ENCODE measurements around the gene OR7C1.
"Not testable (repeated sequence)": the region's sequence is repeated elsewhere in the genome, so short reads cannot be mapped to it uniquely, and the experiment has no call there.

The OR7C1 gene

DNA sequence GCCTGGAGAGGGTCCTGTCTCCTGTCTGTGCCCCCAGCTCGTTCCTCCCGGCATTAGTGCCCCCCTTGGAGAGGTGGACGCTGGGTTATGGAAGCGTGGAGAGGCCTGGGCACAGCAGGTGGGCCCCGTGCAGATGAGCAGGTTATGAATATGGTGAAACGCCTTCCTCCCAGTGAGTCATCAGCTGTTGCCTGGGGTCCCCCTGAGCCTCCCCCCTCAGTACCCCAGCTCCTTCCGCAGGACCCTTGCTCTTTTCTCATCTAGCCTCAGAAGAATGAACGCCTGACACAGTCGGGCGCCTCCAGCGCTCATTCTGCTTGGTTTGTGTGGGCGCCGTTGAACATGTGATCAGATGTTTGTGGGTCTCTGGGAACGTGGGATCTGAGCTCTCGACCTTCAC is 69.1 kb downstream of the OR7C1 start:
- not testable (repeated sequence) for H3K79me2 ChIP-seq (ENCODE audit: control insufficient read depth, insufficient read depth, low read length, unreplicated experiment); H3K4me3 ChIP-seq (ENCODE audit: low read depth, low read length); H3K4me1 ChIP-seq (ENCODE audit: control insufficient read depth, insufficient read depth, low read length, unreplicated experiment); H3K36me3 ChIP-seq (ENCODE audit: insufficient read depth, low read length); H3K27me3 ChIP-seq (ENCODE audit: insufficient read depth, low read length); H2AFZ ChIP-seq (ENCODE audit: low read length, unreplicated experiment); H3K27ac ChIP-seq (ENCODE audit: low read depth, low read length)

DNA sequence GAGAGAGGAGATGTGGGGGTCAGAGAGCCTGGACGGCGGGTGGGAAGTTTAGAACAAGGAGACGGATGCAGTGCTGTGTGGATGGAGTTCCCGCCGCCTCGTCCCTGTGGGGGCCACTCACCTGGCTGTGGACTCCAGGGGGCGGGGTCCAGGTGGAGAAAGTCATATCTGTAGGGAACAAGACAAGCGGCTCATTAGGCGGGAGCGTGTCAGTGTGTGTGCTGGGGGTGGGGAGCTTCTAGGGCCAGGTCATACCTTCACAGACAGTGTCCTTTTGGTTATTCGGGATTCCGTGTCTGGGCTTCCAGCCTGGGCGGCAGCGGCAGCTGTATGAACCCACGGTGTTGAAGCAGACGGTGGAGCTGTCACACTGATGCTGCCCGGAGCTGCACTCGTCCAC is 69.6 kb downstream of the OR7C1 start:
- H3K4me3 ChIP-seq (ENCODE audit: low read depth, low read length); H2AFZ ChIP-seq (ENCODE audit: low read length, unreplicated experiment); H3K79me2 ChIP-seq (ENCODE audit: control insufficient read depth, insufficient read depth, low read length, unreplicated experiment); H3K27ac ChIP-seq (ENCODE audit: low read depth, low read length); H3K4me1 ChIP-seq (ENCODE audit: control insufficient read depth, insufficient read depth, low read length, unreplicated experiment); H3K36me3 ChIP-seq (ENCODE audit: insufficient read depth, low read length); H3K27me3 ChIP-seq (ENCODE audit: insufficient read depth, low read length): not testable (repeated sequence)

DNA sequence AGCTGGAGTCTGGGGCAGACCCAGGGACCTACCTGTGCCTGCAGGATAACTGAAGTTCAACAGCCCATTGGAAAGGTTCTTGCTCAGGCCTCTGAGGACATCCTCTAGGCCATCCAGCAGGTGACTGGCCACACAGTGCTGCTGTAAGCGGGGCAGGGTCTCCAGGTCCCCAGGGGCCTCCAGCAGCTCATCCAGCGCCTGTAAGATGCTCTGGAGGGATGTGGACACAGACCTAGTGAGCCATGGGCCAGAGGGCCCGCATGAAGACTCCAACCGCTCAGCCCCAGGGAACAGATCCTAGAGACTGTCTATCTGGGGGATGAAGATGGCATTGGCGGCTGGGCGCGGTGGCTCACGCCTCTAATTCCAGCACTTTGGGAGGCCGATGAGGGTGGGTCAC is 70.6 kb downstream of the OR7C1 start:
- Histone ChIP-seq H3K27me3 (ENCODE audit: insufficient read depth, low read length) (no peaks in the 10 kb centered on the region), H3K4me3 (ENCODE audit: low read depth, low read length) (no peak overlapping the region), H3K27ac (ENCODE audit: low read depth, low read length) (no peak overlapping the region), H2AFZ (ENCODE audit: low read length, unreplicated experiment) (no peak overlapping the region), H3K79me2 (ENCODE audit: control insufficient read depth, insufficient read depth, low read length, unreplicated experiment) (no peaks in the 10 kb centered on the region), H3K4me1 (ENCODE audit: control insufficient read depth, insufficient read depth, low read length, unreplicated experiment) (no peaks in the 10 kb centered on the region), H3K36me3 (ENCODE audit: insufficient read depth, low read length) (no peaks in the 10 kb centered on the region)

DNA sequence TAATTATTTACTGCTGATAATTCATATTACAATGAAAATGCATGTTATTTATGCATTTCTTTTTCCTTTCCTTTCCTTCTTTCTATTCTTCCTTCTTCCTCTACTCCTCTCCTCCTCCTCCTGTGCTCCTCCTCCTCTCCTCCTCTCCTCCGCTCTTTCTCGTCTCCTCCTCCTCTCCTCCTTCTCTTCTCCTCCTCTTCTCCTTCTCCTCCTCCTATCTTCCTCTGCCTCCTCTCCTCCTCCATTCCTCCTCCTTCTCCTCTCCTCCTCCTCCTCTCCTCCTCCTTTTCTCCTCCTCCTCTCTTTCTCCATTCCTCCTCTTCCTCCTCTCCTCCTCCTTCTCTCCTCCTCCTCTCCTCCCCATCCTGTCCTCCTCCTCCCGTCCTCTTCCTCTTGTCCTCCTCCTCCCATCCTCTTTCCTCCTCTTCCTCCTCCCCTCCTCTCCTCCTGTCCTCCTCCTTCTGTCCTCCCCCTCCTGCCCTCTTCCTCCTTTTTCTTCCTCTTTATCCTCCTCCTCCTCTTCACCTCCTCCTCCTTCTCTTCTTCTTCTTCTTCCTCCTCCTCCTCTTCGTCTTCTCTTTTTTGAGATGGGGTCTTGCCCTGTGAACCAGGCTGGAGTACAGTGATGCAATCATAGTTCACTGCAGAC is 71.4 kb downstream of the OR7C1 start:
- Histone ChIP-seq H3K4me3 (ENCODE audit: low read depth, low read length) (no peak overlapping the region), H3K27ac (ENCODE audit: low read depth, low read length) (no peak overlapping the region), H3K79me2 (ENCODE audit: control insufficient read depth, insufficient read depth, low read length, unreplicated experiment) (no peaks in the 10 kb centered on the region), H3K27me3 (ENCODE audit: insufficient read depth, low read length) (no peaks in the 10 kb centered on the region), H3K4me1 (ENCODE audit: control insufficient read depth, insufficient read depth, low read length, unreplicated experiment) (no peaks in the 10 kb centered on the region), H3K36me3 (ENCODE audit: insufficient read depth, low read length) (no peaks in the 10 kb centered on the region), H2AFZ (ENCODE audit: low read length, unreplicated experiment) (no peak overlapping the region)

DNA sequence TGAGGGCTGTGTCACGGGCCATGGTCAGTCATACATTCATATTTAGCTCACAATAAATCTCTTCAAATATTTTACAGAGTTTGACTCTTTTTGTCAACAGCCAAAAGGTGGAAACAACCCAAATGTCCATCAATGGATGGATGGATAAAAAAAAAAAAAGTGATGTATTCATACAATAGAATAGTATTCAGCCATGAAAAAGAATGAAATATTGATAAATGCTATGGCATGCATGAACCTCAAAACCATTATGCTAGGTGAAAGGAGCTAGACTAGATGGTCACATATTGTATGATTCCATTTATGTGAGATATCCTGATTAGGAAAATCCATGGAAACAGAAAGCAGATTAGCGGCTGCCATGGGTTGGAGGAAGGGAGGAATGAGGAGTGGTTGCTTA is 72.9 kb downstream of the OR7C1 start:
- Histone ChIP-seq H3K27ac (ENCODE audit: low read depth, low read length) (no peak overlapping the region), H3K4me3 (ENCODE audit: low read depth, low read length) (no peak overlapping the region), H3K4me1 (ENCODE audit: control insufficient read depth, insufficient read depth, low read length, unreplicated experiment) (no peaks in the 10 kb centered on the region), H3K79me2 (ENCODE audit: control insufficient read depth, insufficient read depth, low read length, unreplicated experiment) (no peaks in the 10 kb centered on the region), H2AFZ (ENCODE audit: low read length, unreplicated experiment) (no peak overlapping the region), H3K27me3 (ENCODE audit: insufficient read depth, low read length) (no peaks in the 10 kb centered on the region), H3K36me3 (ENCODE audit: insufficient read depth, low read length) (no peaks in the 10 kb centered on the region)

DNA sequence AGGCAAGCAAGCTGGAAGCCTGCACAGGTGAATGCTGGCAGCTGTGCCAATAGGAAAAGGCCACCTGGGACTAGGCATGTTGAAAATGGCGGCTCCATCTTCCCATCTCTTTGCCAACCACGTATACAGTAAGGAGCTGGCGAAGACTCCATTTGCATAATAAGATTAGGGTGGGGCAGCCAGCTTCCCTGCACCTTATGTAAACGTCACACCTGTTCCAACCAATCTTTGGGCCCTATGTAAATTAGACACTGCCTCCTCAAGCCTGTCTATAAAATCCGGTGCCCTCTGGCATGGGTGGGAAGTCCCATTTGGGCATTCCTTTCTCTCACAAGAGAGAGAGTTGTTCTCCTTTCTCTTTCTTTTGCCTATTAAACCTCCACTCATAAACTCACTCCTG is 73.4 kb downstream of the OR7C1 start:
- no peak overlapping the region for H3K27ac ChIP-seq (ENCODE audit: low read depth, low read length)
- H3K27me3 ChIP-seq (ENCODE audit: insufficient read depth, low read length), result no peaks in the 10 kb centered on the region
- H2AFZ ChIP-seq (ENCODE audit: low read length, unreplicated experiment), result no peak overlapping the region
- no peaks in the 10 kb centered on the region for H3K79me2 ChIP-seq (ENCODE audit: control insufficient read depth, insufficient read depth, low read length, unreplicated experiment)
- no peaks in the 10 kb centered on the region for H3K4me1 ChIP-seq (ENCODE audit: control insufficient read depth, insufficient read depth, low read length, unreplicated experiment)
- no peaks in the 10 kb centered on the region for H3K36me3 ChIP-seq (ENCODE audit: insufficient read depth, low read length)
- H3K4me3 ChIP-seq (ENCODE audit: low read depth, low read length), result no peak overlapping the region

DNA sequence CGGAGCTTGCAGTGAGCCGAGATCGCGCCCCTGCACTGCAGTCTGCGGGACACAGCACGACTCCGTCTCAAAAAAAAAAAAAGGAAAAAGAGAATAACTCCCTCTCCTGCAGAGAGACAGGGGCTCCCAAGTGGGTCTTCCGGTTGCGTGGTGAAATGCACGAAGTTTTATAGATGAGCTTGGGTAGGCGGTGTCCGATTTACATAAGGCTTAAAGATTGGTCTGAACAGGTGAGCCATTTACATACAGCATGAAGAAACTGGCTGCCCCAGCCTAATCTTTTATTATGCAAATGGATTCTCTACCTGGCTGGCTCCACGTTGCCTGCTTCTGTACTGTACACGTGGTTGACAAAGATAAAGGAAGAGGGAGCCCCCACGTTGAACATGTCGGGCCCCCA is 76.2 kb downstream of the OR7C1 start:
- no peaks in the 10 kb centered on the region for H3K4me1 ChIP-seq (ENCODE audit: control insufficient read depth, insufficient read depth, low read length, unreplicated experiment)
- H2AFZ ChIP-seq (ENCODE audit: low read length, unreplicated experiment), result no peak overlapping the region
- no peaks in the 10 kb centered on the region for H3K79me2 ChIP-seq (ENCODE audit: control insufficient read depth, insufficient read depth, low read length, unreplicated experiment)
- no peak overlapping the region for H3K4me3 ChIP-seq (ENCODE audit: low read depth, low read length)
- H3K27ac ChIP-seq (ENCODE audit: low read depth, low read length), result no peak overlapping the region
- H3K36me3 ChIP-seq (ENCODE audit: insufficient read depth, low read length), result no peaks in the 10 kb centered on the region
- no peaks in the 10 kb centered on the region for H3K27me3 ChIP-seq (ENCODE audit: insufficient read depth, low read length)

DNA sequence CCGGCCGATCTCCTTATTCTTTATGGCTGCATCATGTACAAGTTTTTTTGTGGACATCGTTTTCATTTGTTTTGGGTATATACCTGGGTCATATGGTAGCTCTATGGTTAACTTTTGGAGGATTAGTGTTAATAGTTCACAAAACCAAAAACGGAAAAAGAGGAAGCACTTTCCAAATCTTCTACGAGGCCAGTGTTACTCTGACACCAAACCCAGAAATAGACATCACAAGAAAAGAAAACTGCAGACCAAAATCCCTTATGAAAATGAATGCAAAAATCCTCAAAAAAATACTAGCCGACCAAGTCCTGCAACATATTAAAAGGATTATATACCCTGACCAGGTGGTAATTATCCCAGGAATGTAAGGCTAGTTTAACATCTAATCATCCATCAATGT is 86.4 kb downstream of the OR7C1 start:
- H3K27me3 ChIP-seq (ENCODE audit: insufficient read depth, low read length), result no peaks in the 10 kb centered on the region
- no peak overlapping the region for H2AFZ ChIP-seq (ENCODE audit: low read length, unreplicated experiment)
- no peak overlapping the region for H3K4me3 ChIP-seq (ENCODE audit: low read depth, low read length)
- H3K36me3 ChIP-seq (ENCODE audit: insufficient read depth, low read length), result no peaks in the 10 kb centered on the region
- H3K27ac ChIP-seq (ENCODE audit: low read depth, low read length), result no peak overlapping the region
- no peaks in the 10 kb centered on the region for H3K79me2 ChIP-seq (ENCODE audit: control insufficient read depth, insufficient read depth, low read length, unreplicated experiment)
- H3K4me1 ChIP-seq (ENCODE audit: control insufficient read depth, insufficient read depth, low read length, unreplicated experiment), result no peaks in the 10 kb centered on the region

Data from ACC112 (cell line).